Left renal pelvis (tissue), 4 donors: ENCODE measurements around the gene ZNF22. TPM values are rescaled to one million over a fixed set of nuclear protein-coding genes. Genes with fewer than 3 reads are reported as not detected.
"Not testable (repeated sequence)": the region's sequence is repeated elsewhere in the genome, so short reads cannot be mapped to it uniquely, and the experiment has no call there.

ENCODE experiments used
- DNase-seq, 4 donors: peaks; one replicate each; pipeline ENCODE4 v3.0.0-alpha.2; 2013; ENCODE audit warnings: low read depth in 4 of 4, low spot score in 3 of 4
- polyA plus RNA-seq, 4 donors: library from polyadenylated mRNA; unstranded; fragments of 120-200 nt; gene quantifications; one replicate each; pipeline ENCODE4 v1.2.1, GENCODE V29; 2013; ENCODE audit not compliant: insufficient read length in 4 of 4

Gene ZNF22
- polyA plus RNA-seq, 4 donors = 78.8 to 115 (median 87.6) TPM

- DNase-seq = no peak
Measured at GRCh38 chr10:45004661-45005060, 3.9 kb downstream of the ZNF22 start.

- no peak for DNase-seq
Measured at GRCh38 chr10:45005284-45005683, 4.6 kb downstream of the ZNF22 start.

DNA sequence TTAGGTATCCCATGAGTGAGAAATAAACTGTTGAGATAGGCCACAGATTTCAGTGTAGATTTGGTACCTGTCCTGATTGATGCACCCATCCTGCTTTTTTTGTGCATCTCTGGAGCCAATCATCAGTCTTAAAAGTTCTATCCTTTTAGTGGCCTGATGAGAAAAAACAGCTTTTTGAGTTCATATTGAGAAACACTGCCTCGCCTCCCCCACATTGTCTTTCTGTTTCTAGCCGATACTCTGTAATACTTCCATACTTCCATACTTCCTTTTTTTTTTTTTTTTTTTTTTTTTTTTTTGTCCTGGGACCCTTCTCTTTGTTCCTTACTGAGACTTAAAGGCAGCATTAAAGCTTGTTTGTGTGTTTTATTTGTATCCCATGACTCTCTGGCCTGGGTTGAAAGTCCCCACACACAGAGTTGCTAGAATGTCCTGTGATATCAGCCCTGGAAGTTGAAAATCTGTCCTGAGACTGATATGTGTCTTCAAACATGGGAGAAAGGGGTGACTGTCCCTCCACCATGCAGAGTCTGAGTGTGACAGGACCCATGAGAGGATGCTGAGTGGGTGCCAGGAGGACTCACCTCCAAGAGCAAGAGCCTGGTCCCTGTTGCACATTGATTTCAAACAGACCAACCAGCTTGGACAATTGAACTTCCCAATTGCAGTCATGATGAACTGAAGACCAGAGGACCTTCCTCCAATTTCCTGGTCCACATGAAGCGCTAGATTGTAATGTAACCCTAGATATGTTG, 5.7 kb downstream of the ZNF22 start:
- DNase-seq = no peak

- DNase-seq = peak in 3 of 4 donors; percentile 74 to 84 (median 83)
Measured at GRCh38 chr10:45008524-45009161, 7.9 kb downstream of the ZNF22 start.

GRCh38 chr10:45014557-45014956, 13.8 kb downstream of the ZNF22 start:
- not testable (repeated sequence) for DNase-seq

DNA sequence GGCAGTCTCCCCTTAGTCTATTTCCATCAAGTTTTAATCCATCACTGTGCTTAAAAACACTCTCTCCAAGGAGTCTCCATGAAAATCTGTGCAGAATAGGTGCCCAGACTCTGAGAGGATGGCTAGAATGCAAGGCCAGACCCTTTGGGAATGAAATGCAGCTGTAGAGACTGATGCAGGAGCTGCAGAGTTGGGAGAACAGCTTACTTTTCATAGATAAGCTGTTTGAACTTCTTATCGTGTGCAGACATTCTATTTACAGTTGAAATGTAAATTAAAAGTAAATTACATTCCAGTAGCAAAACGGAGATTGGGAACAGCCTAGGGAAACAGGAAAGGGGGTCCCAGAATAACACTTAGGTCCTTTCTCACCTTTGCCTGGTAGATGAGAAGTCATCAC, 14.9 kb downstream of the ZNF22 start:
- no peak for DNase-seq

DNA sequence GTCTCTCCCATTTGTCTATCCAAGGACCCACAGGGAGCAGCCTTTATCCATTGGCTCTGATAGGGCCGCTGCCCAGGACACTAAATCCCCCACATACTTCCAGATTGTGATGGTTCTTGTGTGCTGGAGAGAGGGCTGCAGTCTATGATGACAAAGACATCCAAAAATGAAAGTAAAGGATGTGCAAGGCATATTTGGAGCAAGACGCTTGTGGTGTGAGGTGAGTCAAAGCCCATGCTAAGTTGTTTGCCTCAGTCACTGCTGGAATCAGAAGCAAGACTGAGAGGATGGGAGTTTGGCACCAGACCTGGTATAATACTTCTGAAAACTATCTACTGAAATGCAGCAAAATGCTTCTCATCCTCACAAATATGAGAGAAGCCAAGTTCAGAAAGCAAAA, 22.7 kb downstream of the ZNF22 start:
- DNase-seq = no peak

DNA sequence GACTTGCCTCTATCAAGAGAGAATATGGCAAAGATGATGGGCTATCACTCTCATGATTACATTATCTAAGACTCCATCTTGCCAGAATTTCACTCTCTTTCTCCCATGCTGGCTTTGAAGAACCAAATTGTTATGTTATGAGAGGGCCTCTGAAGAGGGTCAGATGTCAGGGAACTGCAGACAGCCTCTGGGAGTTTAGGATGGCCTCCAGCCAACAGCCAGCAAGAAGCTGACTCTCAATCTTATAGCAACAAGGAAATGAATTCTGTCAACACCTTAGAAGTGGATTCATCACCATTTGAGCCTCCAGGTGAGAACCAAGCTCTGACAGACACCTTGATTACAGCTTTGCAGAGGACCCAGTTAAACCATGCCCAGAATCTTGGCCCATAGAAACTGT, 33.6 kb downstream of the ZNF22 start:
- no peak for DNase-seq

DNA sequence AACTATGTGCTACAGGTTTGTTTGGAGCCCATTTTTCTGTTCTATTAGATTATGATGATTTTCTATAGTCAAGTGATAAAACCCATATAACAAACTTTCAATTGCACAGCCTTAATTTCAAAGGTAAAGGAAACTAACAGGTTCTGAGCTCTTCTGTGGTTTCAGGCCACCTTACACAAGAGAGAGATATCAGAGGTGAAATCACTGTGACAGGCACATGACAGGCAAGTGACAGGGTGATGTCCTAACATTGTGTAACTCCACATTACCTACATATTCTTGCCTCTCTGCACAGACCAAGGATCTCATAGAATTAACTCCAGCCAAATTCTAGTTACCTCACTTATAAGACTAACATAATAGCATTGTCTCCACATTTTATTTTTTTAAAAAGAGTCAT, 35.0 kb downstream of the ZNF22 start:
- DNase-seq = no peak

DNA sequence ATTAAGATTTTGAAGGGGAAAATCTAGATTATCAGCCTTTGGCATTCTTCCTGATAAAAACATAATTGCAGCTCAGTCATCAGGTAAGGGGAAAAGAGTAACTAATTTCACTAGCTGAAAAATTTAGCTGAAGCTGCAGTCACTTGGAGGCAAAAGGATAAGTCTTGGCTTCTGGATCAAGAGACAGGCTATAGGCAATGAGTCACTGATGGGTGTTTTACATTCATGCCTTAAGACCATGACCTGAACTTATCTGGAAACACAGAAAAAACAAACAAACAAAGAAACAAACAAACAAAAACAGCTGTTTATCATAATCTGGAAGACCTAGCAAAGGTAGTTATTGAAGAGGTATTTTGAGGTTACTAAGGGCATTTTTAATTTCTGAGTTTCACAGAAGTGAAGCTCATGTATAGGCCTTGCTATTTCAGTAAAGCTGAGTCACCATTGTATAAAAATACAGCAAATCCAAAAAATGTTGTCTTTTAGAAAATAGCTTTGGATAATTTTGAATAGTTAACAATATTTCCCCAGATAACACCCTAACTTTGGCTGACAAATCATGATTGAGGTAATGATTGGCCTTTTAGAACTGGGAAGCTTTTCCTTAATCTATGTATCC, 40.3 kb downstream of the ZNF22 start:
- no peak for DNase-seq

DNA sequence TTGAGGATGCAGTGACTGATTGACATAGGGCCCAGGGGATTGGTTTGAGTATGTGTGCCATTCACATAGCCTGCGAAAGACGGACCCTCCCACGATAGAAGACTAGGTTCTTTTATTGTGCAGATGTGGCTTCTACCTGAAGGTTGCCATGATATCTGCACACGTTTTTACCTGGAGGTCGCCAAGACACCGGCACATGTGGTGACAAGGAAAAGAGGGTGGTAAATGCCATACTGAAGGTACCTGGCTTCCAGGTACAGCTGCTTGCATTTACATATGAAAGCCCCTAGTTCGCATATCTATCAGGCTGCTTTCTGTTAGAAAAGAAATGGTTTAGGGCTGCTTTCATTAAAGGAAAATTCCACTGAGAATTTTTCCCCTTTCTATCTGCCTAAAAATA, 43.6 kb downstream of the ZNF22 start:
- no peak for DNase-seq

DNA sequence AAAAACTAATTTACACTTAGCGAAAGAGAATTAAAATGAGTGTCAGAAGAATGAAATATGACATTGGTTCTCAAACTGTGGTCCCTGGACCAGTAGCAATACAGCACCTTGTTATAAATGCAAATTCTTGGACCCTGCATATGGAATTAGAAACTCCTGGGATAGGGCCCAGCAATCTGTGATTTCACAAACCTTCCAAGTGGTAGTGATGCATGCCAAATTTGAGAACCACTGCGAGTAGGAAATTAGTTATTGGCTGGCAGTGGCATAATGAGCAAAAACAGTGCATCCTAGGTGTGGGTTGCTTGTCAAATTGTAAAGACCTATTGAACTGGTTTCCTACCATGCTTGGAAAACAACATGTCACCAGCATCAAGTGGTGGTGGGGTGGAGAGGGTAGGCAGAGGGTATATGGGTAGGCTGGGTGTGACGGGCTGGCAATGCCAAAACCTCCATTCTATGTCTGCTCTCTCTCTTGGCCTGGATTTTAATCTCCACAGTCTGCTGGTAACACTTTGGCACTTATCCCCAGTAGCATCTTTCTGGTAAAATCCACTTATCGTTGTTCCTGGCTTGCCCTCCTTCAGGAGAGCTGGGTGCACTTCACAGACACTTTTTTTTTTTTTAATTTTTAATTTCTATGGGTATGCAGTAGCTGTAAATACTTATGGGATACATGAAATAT, 50.0 kb downstream of the ZNF22 start:
- DNase-seq = no peak

- no peak for DNase-seq
Measured at GRCh38 chr10:45052700-45053099, 52.0 kb downstream of the ZNF22 start.

DNA sequence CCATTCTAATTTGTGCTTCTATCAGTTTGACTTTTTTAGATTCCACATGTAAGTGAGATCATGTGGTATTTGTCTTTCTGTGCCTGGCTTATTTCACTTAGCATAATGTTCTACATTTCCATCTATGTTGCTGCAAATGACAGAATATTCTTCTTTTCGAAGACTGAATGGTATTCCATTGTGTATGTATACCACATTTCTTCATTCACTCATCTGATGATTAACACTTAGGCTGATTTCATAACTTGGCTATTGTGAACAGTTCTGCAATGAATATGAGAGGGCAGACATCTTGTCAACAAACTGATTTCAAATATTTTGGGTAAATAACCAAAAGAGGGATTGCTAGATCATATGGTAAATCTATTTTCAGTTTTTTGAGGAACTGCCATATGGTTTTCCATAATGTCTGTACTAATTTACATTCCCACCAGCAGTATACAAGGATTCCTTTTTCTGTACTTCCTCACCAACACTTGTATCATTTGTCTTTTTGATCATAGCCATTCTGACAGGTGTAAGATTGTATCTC, 52.9 kb downstream of the ZNF22 start:
- no peak for DNase-seq

Other genes starting within 250 kb of the ZNF22 start
- gene TMEM72, start 89.6 kb upstream of the ZNF22 start, polyA plus RNA-seq = 10 to 100 TPM in 3 of 4 donors, 1 to 10 TPM in 1; 1.6 to 77.9 (median 63.0) TPM
- gene RASSF4, start 41.1 kb upstream of the ZNF22 start, polyA plus RNA-seq = 10 to 100 TPM; 12.7 to 39.2 (median 24.1) TPM
- gene DEPP1, start 22.1 kb upstream of the ZNF22 start, polyA plus RNA-seq = 10 to 100 TPM in 1 of 4 donors, 1 to 10 TPM in 3; 7.2 to 30.0 (median 7.9) TPM